ELR (cell line): ENCODE results near the gene TAF4.
A peak's percentile ranks its signal among the peaks of the same experiment; 100 is the strongest.
"Not testable (repeated sequence)": the region's sequence is repeated elsewhere in the genome, so short reads cannot be mapped to it uniquely, and the experiment has no call there.

Experiments used
- DNase-seq: peaks from one replicate; pipeline ENCODE4 v3.0.0-alpha.2; 2015; ENCODE audit warnings: low read depth

TAF4 gene

DNA sequence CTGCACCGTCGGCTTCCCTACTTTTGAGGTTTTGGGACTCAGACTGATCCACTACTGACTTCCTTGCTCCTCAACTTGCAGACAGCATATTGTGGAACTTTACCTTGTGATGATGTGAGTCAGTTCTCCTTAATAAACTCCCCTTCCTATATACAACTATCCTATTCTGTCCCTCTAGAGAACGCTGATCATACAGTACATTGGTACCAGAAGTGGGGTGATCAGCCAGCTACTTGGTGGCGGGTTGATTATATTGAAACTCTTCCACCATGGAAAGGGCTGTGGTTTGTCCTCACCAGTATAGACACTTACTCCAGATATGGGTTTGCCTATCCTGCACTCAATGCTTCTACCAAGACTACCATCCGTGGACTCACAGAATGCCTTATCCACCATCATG lies 7.6 kb upstream of the TAF4 start:
- no peak for DNase-seq

DNA sequence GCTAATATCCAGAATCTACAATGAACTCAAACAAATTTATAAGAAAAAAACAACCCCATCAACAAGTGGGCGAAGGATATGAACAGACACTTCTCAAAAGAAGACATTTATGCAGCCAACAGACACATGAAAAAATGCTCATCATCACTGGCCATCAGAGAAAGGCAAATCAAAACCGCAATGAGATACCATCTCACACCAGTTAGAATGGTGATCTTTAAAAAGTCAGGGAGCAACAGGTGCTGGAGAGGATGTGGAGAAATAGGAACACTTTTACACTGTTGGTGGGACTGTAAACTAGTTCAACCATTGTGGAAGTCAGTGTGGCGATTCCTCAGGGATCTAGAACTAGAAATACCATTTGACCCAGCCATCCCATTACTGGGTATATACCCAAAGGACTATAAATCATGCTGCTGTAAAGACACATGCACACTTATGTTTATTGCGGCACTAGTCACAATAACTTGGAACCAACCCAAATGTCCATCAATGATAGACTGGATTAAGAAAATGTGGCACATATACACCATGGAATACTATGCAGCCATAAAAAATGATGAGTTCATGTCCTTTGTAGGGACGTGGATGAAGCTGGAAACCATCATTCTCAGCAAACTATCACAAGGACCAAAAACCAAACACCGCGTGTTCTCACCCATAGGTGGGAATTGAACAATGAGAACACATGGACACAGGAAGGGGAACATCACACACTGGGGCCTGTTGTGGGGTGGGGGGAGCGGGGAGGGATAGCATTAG lies 6.2 kb upstream of the TAF4 start:
- DNase-seq, result not testable (repeated sequence)

DNA sequence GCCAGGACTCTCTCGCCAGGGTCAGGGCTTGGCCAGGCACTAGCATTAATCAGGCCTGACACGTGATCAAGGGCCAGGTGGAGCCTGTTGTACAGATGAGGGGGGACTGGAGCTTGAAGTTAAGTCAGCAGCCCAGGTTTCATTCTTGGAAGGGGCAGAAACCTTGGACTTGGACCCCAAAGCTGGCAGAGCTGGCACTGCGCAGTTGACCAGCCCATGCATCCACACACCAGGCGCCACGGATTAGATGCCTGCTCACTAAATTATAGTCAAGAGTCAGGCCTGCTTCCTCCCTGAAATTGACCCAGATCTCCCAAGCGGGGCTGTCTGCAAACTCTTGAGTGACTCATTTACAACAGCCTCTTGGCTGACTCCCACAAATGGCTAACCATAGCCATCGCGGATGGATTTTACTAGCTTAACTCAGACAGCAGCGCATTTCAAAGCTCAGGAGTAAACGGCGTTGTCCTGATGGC lies 4.1 kb upstream of the TAF4 start:
- peak; percentile 77 for DNase-seq

DNA sequence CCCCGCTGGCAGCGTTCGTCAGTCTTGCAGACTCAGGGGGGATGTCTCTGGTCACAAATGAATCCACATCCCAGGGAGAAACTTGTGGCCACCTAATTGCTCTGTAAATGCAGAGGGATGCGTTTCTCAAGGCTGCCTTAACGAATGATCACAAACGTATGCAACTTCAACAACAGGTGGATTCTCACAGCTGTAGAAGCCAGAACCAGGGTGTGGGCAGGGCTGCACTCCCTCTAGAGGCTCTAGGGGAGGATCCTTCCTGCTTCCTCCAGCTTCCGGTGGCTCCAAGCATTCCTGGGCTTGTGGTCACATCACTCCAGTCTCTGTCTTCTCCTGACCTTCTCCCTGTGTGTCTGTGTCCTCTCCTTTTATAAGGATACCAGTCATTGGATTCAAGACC lies 3.3 kb upstream of the TAF4 start:
- DNase-seq, result peak; percentile 50

DNA sequence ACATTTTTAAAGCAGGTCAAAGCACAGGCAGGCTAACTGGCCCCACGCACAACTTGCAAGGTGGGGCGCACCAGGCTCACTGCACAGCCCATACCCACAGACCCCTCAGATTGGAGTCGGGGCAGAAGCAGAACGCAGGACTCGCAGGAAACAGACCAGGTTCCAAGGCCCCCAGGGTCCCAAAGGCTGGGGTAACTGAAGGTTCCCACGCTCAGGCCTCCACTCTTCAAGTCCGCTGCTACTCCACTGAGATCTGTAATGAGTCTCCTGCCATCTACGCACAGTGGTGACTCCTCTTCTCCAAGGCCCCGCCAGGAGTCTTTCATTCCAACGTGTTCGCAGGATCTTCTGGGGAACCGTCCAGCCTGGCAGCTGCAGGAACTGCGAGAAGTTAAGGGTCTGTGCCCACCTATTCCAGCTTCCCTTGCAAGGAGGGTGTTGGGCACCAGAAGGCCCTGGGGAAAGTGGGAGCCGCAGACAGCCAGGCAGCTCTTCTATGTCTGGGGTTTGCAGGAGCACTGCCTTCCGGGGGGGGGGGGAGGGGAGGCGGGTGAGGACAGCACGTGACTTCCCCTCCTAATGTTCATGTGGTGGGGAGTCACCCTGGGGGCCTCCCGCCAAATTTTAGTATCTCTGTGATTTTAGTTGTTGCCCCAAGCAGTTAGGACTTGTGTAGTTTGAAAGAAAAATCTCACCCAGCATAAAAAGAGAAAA lies 2.0 kb upstream of the TAF4 start:
- DNase-seq, result no peak

DNA sequence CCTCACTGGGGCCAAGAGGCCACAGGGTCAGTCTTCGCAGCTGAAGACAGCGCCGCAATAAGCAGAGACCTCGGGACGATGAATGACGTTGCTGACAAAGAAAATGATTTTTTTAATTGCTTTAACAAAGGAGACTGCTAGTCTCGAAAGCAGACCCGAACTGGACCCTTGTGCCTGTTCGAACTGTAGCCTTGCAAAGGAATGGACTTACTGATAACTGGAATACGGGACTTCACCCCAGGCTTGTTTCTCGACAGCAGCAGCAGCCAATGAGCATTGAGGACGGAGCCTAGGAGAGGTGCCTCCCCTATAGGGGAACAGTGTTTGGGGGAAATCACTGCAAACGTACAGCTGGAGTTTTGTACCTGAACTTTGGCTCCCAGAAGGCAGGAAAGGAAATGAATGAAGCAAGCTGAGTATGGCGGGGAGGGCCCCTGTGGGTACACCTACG lies 1.3 kb upstream of the TAF4 start:
- DNase-seq, result peak; percentile 37

DNA sequence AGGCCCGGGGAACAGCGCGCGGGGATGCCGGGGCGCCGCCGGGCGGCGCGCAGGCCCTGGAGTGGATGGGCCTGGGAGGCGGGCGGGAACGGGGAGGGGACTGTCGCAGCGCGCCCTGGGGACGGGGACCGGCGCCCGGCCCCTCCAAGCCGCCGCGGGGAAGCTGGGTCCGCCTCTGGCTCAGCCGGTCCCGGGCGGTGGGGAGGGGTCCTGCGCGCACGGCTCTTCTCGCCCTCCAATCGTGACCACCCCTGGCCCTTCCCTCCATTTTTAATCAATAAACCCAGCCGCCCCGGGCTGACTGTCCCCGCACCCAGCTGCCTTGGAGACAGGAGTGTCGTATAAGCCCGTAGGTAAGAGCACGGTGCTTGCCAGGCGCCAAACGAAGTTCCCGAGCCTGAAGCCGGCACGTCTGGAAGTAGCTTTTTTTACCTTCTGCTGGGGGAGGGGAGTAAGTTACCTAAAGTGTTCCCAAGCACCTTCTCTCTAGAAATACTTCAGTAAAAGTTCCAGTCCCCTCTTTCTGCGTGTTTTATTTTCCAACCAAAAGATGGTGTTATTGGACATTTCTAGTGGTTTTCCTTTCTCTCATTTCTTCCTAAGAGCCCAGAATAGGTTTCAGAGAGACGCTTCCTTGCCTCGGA lies 780 bp upstream of the TAF4 start:
- peak; percentile 61 for DNase-seq

DNA sequence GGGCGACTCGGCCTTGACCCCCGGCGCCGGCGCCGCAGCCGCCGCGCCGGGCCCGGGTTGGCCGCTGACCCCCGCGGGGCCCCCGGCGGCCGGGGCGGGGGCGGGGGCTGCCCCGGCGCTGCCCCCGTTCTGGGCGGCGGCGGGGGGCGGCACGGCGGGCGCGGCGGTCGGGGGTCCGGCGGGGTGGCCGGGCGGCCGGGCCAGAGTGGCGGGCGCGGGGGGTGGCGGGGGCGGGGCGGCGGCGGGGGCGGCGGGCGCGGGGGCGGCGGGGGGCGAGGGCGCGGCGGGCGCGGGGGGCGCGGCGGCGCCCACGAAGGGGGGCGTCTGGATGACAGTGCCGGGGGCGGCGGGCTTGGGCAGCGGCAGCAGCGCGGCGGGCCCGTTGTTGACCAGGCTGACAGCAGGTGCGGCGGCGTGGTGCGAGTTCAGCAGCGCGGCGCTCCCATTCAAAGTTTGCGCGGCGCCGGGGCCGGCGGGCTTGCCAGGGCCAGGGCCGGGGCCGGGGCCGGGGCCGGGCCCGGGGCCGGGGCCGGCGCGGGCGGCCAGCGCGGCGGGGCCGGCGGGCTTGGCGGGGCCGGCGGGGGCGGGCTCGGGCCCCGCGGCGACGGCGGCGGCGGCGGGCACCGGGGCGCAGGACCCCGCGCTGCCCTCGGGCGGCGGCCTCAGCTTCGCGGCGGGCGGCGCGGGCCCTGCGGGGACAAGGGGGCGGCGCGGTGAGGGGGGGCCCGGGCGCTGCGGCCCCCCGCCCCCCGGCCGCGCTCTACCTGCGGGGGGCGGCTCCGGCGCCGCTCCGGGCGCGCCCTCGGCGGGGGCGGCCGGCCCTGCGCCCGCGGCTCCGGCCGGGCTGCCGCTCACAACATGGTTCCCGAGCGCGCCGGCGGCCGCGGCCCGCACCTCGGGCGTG lies 659 bp downstream of the TAF4 start:
- DNase-seq, result peak; percentile 45

DNA sequence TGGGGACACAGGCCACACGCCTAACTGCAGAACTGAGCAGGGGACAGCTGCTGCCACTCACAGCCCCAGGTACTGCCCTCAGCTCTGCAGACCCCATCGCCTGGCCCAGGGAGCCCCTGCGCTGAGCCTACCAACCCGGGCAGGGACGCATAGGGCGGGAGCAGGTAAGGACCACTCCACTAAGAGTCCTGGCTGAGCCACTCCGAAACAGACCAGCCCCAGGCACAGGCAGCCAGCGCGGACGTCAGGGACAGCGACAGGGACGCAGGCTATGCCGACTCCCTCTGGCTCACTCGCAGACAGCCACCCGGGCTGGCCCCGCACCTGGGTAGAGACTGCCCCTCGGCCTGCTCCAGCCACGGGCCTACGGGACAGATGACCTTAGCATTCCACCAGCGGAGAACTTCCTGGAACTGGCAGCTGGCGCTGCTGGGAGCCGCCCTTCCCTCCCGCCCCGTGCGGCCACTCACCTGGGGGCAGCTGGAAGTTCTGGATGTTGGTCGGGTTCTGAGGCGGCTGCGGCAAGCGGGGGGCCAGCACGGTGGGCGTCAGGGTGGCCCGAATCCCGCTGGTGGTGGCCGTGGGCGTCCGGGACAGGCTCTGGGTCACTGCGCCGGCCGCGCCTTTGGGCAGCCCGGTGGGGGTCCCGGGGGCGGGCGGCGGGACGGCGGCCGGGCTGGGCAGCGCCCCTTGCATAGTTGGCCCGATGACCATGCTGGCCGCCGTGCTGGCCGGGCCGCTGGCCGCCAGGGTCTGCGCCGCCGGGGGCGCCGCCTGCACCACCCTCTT lies 1.5 kb downstream of the TAF4 start:
- peak; percentile 34 for DNase-seq

DNA sequence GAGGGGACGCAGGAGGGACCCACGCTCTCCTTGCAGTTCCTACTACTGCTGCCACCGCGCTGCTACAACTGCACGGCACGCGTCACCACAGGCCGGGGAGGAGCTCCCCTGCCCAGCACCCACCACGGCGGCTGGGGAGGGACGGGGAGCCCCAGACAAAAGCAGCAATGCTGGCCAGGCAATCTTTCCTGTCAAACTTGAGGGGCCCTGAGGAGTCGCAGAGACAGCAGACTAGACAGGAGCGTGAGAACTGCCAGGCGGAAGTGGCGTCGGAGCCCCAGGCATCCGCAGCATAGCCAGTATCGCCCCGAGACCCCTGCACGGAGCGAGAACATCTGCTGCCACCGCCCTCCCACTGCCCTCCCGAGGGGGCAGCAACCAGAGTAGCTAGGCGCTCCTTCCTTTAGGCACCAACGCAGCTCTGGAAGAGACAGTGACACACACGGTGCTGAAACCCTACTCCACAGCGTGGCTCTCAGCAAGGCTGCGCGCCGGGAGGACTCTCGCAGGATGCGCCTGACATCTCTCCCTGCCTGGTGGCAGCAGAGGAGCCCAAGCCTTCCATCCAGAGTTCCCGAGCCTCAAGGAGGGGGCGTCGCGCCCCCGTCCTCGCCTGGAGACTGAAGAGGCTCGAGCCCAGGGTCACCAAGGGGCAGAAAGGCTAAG lies 2.2 kb downstream of the TAF4 start:
- DNase-seq, result peak; percentile 15

DNA sequence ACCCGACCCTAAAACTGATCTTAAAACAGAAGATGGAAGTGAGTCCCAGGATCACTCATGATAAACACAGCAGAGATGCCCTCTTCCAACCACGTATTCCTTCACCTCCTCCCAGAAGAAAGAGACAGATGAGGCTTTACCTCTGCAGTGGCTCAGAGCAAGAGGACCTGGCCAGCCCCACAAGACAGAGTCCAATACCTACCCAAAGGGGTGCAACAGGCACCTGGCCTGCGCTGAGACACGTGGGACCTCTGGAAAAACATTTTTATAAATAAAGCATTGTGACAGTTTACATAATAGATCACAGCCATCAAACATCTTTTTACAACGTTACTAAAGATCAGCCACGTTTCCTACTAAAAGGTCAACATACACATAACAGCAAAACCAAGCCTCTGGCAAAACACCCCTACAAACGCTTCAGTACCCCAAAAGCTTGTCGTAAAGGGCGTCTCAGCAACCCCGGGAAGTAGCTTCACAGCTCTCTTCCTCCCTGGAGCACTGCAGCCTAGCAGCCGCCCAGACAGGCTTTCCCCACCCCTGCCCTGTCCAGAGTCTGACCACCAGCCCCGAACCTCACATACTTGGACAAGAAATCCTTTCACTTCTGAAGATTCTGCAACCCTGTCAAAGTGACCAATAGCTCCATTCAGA lies 2.9 kb downstream of the TAF4 start:
- DNase-seq, result no peak

DNA sequence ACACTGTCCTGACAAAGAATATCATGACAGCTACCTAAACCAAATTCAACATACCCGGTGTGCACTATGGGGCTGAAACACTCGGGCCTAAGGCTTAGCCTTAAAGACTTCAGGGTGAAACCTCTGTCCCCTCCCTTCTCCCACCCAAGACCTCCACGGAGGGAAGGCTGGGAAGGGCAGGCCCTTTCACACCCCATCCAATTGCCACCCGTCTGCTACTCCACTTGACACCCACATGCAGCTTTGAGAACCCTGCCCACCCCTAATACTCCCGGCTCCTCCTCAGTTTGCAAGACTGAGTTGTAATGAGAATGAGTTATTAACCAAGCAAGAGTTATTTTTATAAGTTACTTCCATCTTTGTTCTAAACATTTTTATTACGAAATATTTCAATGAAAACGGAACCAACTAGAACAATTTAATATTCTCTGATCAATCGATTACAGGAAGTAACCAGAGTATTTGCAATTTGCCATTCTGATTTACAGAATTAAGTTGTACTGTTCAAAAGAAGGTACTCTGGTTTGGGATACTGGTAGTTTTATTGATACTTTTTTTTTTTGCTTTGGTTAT lies 3.7 kb downstream of the TAF4 start:
- no peak for DNase-seq

DNA sequence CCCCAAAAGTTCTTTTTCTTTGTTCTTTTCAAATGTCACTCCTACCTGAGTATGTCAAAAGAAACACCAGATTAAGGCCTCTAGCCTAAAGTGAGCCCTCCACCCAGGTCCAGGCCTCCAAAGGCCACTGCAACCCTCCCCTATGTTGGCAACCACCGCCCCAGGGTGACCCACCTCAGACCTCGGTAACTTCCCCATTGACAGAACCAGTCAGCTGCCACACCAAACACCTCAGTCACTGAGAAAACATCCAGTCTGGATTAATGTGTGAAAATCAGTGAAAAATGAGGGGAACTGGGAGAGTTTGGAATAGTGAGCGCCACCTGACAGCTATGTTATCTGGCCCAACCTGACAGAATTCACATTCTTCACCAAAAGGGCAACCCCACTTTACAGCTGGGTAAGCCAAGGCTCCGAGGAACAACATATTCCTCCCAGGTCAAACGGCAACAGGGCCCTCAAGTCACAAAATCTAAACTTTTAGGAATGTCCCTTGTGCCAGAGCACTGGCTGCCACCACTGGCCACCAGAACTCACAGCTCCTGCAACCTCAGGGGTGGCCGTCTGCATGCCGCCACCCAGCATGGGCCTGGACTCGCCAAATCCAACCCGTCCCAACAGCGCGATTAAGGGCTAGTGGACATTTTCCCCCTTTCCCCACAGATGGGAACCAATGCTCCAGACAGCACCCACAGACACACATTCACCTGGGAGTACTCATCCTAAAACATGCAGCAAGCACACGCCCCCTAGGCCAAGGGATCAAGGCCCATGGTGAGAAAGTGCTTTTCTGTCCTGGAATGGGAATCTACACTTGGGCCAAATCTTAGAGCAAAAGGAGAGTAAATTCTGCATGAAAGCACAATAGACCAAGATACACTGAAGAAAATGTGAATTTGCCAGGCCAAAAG lies 4.8 kb downstream of the TAF4 start:
- no peak for DNase-seq

DNA sequence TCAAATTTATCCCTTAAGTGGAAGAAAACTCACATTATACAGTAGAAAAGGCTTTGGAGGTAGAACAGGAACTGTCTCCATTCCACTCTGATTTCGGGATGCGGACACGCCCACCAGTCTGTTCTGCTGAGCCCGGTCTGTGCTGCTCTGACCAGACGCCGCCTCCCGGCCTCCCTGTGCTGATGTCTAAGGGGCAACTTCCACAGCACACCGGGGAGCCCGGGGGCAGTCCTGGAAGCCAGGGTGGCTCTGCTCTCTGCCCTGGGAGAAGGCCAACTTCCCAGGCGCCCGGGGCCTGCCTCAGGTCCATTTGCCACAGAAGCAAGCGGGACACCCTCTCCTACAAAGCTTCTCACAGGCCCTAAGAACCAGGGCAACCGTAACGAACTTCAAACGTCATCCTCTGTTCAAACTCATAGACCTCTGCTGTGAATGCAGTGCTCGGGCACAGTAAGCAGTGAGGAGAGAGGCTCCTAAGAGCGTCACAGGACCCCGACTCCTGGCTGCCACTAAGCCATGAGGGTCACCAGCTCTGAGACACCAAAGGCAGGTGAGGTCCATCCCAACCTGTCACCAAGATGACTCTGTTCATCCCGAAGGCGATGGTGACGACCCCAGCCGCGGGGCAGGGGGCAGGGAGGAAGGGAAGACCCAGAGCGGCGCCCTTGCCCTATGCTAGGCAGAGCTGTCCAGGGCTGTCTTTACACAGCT lies 5.6 kb downstream of the TAF4 start:
- DNase-seq, result no peak

DNA sequence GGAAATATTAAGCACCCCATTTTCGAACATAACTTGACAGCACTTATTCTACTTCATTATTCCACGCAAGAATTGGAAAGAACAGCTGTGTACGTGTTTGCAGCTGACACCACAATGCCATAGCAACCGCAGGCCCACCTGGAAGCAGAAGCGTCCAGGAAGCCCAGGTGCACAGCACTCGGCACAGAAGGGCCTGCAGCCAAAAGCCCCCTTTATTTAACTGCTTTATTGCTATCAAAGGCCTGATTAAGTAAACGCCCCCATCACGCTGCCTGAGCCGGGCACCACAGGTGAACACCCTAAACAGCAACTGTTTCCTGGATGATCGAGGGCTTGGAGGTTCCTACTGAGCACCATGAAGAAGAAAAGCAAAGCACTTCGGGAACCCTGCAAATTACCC lies 6.3 kb downstream of the TAF4 start:
- no peak for DNase-seq

DNA sequence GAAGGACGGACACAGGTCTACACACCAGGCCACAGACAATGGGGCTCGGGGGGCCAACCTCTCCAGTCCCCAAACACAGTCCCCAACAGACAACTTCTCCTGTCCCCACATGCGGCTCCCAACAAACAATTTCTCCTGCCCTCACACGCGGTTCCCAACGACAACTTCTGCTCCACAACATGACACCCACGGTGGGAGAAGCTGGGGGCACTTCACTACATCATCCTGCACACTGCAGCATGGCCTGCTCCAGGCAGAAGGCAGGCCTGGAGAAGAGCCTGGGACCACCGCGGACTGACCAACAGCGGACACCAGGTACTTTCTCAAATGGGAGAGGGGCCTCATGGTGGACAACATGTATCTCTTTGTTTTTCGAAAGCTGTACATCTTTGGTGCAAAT lies 6.7 kb downstream of the TAF4 start:
- no peak for DNase-seq

DNA sequence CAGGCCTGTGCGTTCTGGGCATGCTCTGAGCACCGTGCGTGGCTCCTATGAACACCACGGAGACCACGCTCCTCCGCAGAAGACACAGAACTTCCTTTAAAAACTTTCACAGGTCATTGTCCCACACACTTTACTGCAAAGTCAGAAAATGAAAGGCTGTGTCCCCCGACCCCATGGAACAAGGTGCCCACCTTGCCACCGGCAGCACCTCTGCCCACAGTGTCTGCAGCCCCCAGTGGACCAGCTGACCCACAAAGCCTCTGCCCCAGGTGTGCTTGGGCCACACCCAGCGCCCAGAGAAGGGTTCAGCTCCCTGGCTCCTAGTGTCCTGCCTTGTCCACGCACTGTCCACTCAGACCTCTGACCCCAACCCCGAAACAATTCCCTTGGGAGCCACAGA lies 8.7 kb downstream of the TAF4 start:
- no peak for DNase-seq

DNA sequence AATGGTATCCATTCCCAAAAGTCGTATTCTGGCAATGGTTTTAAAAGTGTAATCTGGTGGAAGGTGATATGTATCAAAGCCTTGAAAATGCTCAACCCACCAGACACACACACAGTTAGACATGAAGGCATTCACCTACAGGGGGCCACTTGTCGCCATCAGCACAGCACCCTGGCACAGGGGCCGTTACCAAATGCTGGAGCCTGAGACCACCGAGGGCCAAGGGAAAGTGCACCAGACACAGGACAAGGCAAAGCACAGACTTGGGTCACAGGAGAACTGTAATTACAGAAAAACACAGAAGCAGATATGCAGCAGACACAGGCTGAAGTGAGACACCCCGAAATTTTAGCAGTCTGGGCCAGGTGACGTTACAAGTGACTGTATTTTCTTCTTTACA lies 9.3 kb downstream of the TAF4 start:
- no peak for DNase-seq
